HCT116 (cell line): ENCODE data around the gene SMIM24.

ENCODE experiments used
- CTCF ChIP-seq, 3 experiments: fragments of 200-600 bp in 1 of 3; sonication (generic) in 1 of 3; IDR thresholded peaks in 2 of 3; conservative IDR thresholded peaks in 1 of 3; 2 replicates each; pipeline ENCODE4 v1.5.1; 2012 to 2017; ENCODE audit warnings: low read depth in 2 of 3, low read length in 2 of 3, antibody characterized with exemption in 1 of 3, borderline replicate concordance in 1 of 3, control low read depth in 1 of 3, mild to moderate bottlenecking in 1 of 3, mixed read lengths in 1 of 3, mixed run types in 1 of 3, moderate library complexity in 1 of 3; ENCODE audit not compliant: insufficient read depth in 1 of 3
- POLR2A ChIP-seq: IDR thresholded peaks from 2 replicates; pipeline ENCODE4 v1.7.0; 2011; ENCODE audit warnings: borderline replicate concordance; ENCODE audit not compliant: insufficient read depth, insufficient read length; ENCODE audit errors: extremely low read depth
- RAD21 ChIP-seq: IDR thresholded peaks from 2 replicates; pipeline ENCODE4 v1.6.1; 2012; ENCODE audit warnings: low read depth, mild to moderate bottlenecking
- ZBTB33 ChIP-seq: IDR thresholded peaks from 2 replicates; pipeline ENCODE4 v1.6.1; 2011; ENCODE audit warnings: mild to moderate bottlenecking, low read length, moderate library complexity; ENCODE audit not compliant: insufficient replicate concordance; ENCODE audit errors: extremely low read depth
- ZFX ChIP-seq: fragments of 450-650 bp; IDR thresholded peaks from 2 replicates; pipeline ENCODE4 v1.6.1; 2017

DNA sequence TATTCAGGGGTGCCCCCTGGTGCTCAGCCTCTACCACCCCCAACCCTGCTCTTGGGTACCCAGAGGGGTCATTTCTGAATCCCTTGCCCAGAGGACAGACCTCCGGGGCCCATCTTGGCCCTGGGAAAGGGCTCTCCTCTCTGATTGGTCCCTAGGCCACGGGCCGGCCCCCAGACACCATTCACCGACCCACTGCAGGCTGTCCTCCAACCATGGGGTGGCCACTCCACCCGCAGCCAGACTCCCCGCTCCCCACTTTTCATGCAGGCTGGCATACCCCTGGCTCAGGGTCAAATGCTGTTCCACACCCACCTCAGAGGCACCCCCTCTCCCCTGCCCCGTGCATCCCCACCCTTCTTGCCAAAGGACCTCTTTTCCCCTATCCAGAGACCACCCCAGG, 14.8 kb downstream of the SMIM24 start:
- TF ChIP-seq CTCF (IDR thresholded peaks at IDR 0.05 in 2 of 3, conservative IDR thresholded peaks at IDR 0.05 in 1 of 3; ENCODE audit: borderline replicate concordance in 1 of 3, insufficient read depth in 1 of 3, low read depth in 2 of 3, low read length in 2 of 3), result no peak
- TF ChIP-seq POLR2A, result no peak
- TF ChIP-seq RAD21, result no peak
- no peak for TF ChIP-seq ZFX
- no peak for TF ChIP-seq ZBTB33
